Pons (tissue), 1 donor: ENCODE measurements around the gene APBB2.
"Not testable (repeated sequence)": the region's sequence is repeated elsewhere in the genome, so short reads cannot be mapped to it uniquely, and the experiment has no call there.

Experiments
- DNase-seq: peaks from one replicate; pipeline ENCODE4 v3.0.0-alpha.2; 2016; ENCODE audit warnings: low spot score

The APBB2 gene

GRCh38 chr4:40934676-40935075, 279.7 kb downstream of the APBB2 start:
- no peak for DNase-seq

GRCh38 chr4:40933272-40934053, 280.9 kb downstream of the APBB2 start:
- DNase-seq = peak; percentile 95

DNA sequence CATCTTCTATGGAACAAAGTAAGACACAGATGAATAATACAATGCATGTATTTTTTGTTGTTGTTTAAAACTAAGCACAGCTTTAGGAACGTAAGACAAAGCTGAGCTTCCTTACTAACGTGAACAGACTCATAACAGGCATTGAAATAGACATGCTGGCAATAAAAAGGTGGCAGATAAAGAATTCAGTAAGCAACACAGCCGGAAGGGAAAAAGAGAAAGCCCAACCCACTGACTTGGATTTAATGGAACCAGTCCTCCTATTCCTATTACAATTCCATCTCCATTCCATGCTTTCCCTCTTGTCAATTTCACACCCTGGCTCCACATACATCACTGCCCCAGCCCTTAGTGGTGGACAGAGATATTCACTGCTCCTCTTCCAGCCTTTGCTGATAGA, 282.5 kb downstream of the APBB2 start:
- DNase-seq = no peak

- DNase-seq = no peak
Measured at GRCh38 chr4:40931238-40931637, 283.1 kb downstream of the APBB2 start.

DNA sequence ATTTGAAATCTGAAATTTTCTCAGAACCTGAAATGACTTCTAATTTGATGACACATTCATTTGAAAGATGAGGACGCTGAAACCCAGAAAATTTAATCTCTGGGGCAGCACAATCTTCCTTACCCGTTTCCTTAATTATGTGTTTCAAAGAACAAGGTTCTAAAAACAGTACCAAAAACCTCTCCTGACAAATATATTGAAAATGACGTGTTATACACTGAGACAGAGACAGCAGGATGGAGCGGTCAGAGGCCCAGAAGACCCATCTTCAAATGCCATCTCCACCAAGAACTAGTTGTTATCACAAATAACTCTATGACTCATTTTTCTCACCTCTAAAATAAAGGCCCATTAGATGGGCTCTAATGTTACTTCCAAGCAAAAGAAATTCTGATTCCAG, 287.3 kb downstream of the APBB2 start:
- no peak for DNase-seq

DNA sequence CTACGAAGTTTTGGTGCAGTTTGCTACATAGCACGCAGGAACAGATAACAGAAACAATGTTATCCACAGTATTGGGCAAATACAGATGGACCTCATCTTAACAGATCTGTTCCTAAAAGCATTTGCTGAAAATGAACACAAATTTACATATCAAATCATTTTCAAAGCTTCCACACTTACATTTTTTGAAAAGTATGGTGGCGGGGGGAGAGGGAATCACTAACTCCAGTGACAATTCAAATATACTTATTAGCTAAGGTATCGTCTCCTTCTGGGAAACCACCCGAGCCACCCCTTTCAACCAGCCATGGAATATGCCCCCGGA, 289.6 kb downstream of the APBB2 start:
- DNase-seq = no peak

DNA sequence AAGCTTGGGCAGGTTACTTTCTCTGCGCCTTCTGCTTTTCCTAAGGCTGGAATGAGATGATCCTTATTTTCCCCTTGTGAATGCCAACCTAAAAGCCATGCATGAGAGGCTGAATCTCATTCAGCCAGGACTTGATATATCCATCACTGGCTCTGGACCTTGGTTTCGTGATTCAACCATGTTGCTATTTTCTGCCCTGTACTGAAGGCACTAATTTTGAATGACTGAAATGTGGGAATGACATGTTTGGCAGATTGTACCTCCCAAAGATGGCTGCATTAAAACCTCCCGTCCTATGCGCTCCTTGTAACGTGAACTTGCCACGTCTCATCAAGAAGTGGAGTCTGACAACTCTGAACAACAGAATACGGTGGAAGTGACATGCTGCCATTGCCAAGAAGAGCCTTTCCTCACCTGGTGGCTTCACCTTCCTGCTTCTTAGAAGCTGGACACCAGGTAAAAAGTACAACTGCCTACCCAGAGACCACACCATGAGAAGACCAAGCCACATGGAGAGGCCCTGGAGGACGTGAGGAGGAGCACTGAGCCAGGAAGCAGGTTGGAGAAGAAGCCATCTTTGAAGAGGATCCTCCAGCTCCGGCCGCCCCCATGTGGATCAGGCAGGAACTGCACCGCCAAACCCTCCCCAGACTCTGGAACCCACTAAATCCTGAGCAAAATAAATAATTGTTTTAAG, 290.1 kb downstream of the APBB2 start:
- DNase-seq = no peak

DNA sequence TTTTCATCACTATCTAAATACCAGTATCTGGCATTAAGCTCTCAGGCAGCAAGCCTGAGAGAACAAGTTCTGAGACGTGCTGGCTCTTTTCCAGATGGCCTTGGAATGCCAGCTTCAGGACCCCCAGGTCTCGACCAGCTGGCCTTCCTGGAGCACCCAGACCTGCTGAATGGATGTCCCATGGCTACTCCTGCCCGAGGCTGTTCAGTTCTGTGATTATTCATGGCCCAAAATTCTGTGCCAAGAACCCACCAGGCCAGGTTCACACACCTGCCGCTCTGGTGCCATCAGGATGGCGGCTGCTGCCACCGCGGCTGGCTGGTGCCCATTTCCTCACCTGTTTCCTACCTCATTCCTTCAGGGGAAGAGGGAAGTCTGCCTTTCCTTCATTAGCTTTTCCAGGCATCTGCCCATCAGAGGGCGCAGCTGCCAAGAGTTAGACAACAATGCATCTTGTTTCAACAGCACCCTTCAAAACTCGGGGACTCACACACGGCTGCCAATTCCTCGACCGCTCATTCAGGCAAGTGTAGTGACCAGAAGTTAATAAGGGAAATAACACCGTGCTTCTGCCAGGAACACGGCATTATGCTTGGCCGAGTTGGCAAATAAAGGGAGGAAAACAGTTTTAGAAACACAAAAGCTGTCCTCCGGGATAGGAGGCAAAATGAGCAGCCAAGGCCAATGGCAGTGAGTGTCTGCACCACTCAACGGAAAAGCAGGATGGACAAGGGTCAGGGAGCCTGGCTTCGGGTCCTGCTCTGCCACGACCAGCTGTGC, 290.8 kb downstream of the APBB2 start:
- DNase-seq = peak; percentile 94

- DNase-seq = not testable (repeated sequence)
Measured at GRCh38 chr4:40919976-40920375, 294.4 kb downstream of the APBB2 start.

GRCh38 chr4:40918330-40918729, 296.0 kb downstream of the APBB2 start:
- peak; percentile 57 for DNase-seq

DNA sequence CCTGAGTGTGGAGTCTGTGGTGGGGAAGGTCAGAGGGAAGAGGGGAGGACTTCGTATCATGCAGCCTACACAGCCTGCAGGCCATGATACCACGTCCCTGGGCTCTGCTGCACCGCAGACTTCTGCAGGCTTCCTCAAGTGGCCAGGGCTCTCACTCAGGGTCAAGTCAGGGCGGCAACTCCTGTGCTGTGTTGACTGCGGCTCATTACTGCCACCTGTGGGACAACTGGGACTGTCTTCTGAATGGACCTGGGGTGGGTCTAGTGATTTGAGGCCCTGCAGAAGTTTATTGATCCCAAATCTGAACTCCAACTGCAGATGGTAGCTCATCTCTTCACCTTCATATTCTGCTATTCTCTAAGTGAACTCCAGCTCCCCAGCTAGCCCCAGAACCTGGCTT, 297.5 kb downstream of the APBB2 start:
- DNase-seq = no peak

DNA sequence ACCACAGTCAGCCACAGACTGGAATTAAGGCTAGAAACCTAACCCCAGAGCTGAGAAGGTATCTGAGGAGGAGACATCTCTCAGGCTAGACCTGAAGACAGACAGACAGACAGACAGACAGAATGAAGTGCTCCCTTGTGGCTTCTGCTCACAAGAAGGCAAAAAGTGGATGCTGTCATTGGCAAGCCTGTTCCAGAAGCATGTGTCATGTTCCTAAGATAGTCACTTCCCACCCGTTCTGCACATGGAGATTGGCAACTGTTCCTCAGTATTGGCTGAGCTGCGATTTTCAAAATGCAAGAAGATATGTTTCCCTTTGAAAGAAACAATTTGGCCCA, 298.2 kb downstream of the APBB2 start:
- DNase-seq = no peak

DNA sequence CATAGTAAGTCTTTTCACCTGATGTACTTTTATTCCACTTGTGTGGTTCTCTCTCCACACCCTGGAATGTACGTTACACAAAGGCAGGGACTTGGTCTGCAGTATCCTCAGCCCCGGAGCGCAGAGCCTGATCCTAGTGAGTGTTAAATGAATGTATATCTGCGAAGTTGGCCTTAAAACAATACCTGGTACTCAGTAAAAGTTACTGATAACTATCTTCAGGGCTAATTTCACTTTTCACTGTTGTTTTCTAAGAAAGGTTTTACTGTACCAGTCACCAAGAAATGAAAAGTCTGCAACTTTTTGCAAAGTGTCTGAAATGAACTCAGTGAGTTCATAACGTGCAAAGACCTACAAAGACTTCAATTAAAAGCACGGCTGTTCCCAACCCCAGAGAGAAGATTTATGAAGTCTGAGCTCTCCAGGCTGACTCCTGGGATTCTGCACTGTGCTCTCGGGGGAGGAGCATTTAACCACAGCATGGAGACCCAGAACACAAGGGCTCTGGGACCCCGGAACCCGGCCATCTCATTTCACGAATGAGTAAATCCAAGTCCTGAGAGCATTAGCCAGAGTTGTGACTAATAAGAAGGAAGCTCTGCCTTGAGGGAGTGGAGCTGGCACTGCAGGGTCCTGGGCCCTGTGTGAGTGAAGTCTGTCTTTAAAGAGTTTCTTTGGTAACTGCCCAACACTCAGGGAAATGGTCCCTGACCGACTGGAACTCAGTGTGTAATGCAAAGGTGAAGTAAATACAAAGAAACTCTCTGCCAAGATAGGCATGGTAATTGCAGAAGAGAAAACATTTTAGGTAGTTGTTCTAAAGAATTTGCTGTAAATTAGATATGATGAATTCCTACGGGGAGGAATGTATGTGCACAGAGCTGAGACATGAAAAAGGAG, 298.8 kb downstream of the APBB2 start:
- DNase-seq = no peak

- no peak for DNase-seq
Measured at GRCh38 chr4:40912460-40913184, 301.7 kb downstream of the APBB2 start.

DNA sequence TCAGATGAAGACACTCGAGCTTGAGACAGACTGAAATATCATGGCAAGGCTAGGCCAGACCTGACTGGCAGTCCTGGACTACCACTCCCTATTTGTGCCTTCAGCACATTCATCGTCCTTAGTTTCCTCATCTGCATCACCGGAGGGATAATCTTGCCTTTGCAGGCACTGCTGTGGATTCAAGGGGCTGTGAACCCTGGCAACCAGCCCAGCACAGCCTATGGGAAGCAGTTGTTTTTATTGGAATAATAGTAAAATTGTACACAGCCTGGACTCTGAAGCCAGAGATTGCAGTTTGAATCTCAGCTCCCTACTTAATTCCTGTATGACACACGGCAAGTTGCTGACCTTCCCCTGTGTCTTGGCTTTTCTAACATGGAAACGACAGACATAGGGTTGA, 303.6 kb downstream of the APBB2 start:
- DNase-seq = no peak

GRCh38 chr4:40909363-40909876, 304.9 kb downstream of the APBB2 start:
- DNase-seq = no peak

- peak; percentile 73 for DNase-seq
Measured at GRCh38 chr4:40908702-40909362, 305.5 kb downstream of the APBB2 start.

DNA sequence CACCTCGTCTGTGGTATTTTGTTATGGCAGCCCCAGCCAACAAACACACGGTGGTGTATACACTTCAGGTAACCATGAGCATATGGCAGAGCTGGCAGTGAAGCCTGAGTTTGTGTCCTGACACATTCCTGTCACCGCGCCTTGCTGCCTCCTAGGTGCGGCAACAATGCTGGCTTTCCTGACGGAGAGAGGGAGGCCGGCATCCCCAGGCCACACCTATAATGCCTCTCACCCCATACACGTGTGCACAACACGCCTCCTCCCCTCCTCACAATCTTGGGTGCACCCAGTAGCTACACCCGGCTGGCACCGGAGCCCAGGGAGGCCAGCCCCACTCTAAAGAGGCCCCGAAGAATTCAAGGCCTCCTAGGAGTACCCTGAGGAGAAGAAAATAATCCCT, 306.0 kb downstream of the APBB2 start:
- no peak for DNase-seq

DNA sequence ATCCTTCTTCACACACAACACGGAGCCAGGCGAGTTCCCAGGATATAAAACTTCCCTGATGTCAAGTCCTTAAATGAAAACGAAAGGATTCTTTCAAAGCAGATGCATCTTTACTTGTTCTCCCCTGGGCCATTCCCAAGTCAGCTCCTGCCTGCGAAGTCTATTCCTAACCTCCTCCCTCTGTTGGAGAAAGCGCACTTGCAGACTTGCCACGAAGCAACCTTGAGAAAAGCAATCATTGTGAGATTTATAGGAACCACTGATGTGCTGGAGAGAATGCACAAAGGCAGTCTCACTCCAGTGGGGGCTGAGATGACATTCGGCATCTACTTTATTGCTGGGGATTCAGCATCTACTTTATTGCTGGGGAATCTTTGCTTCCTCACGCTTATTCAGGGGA, 308.9 kb downstream of the APBB2 start:
- no peak for DNase-seq

GRCh38 chr4:40900531-40900930, 313.8 kb downstream of the APBB2 start:
- not testable (repeated sequence) for DNase-seq
